DND-41 (cell line): ENCODE results near the gene EPB41L2.

Experiments used
- ATAC-seq: fragments of 200-7000 bp; cut with Tn5 transposase; 3 replicates; pipeline ENCODE4 v1.9.1; 2021; ENCODE audit warnings: low read depth; ENCODE audit not compliant: insufficient read depth
- DNase-seq: peaks from one replicate; pipeline ENCODE4 v3.0.0-alpha.2; 2020
- H2AFZ ChIP-seq: 2 replicates; pipeline ENCODE4 v1.6.0; 2012; ENCODE audit warnings: low read depth, low read length
- H3K27ac ChIP-seq: 2 replicates; pipeline ENCODE4 v1.5.1; 2012; ENCODE audit warnings: low read length, inconsistent platforms
- H3K27me3 ChIP-seq: fragments of 200-600 bp; sonication (generic); 2 replicates; pipeline ENCODE4 v1.6.0; 2012; ENCODE audit warnings: low read length, mild to moderate bottlenecking, inconsistent platforms; ENCODE audit not compliant: insufficient read depth, poor library complexity
- H3K36me3 ChIP-seq: 2 replicates; pipeline ENCODE4 v1.5.1; 2012; ENCODE audit warnings: low read length, inconsistent platforms; ENCODE audit not compliant: insufficient read depth
- H3K4me1 ChIP-seq: 2 replicates; pipeline ENCODE4 v1.5.1; 2012; ENCODE audit warnings: mild to moderate bottlenecking, low read length; ENCODE audit not compliant: insufficient read depth
- H3K4me2 ChIP-seq: 2 replicates; pipeline ENCODE4 v1.6.0; 2012; ENCODE audit warnings: mild to moderate bottlenecking, moderate library complexity, low read length, inconsistent platforms; ENCODE audit not compliant: insufficient read depth
- H3K4me3 ChIP-seq, 2 experiments: fragments of 200-600 bp in 1 of 2; shearing (Covaris generic) in 1 of 2; 2 replicates each; pipeline ENCODE4 v1.5.1; 2012 to 2016; ENCODE audit warnings: inconsistent platforms in 2 of 2, low read length in 2 of 2, mild to moderate bottlenecking in 2 of 2, low read depth in 1 of 2, moderate library complexity in 1 of 2
- H3K79me2 ChIP-seq: 2 replicates; pipeline ENCODE4 v1.6.0; 2012; ENCODE audit warnings: low read length, inconsistent platforms; ENCODE audit not compliant: insufficient read depth
- H3K9ac ChIP-seq: 2 replicates; pipeline ENCODE4 v1.6.0; 2012; ENCODE audit warnings: low read depth, mild to moderate bottlenecking, inconsistent platforms, low read length, moderate library complexity
- H3K9me3 ChIP-seq: 2 replicates; pipeline ENCODE4 v1.5.1; 2012; ENCODE audit warnings: low read length, moderate library complexity, mild to moderate bottlenecking, inconsistent platforms; ENCODE audit not compliant: insufficient read depth, severe bottlenecking
- H4K20me1 ChIP-seq: 2 replicates; pipeline ENCODE4 v1.6.0; 2012; ENCODE audit warnings: low read length; ENCODE audit not compliant: insufficient read depth
- CTCF ChIP-seq: IDR thresholded peaks from 2 replicates; pipeline ENCODE4 v1.5.1; 2012; ENCODE audit warnings: borderline replicate concordance, low read length, moderate library complexity, mild to moderate bottlenecking; ENCODE audit not compliant: poor library complexity, severe bottlenecking; ENCODE audit errors: extremely low read depth
- EZH2 ChIP-seq: IDR thresholded peaks from 3 replicates; pipeline ENCODE4 v1.6.1; 2012; ENCODE audit warnings: borderline replicate concordance, low read depth, mild to moderate bottlenecking, moderate library complexity, low read length, inconsistent platforms; ENCODE audit not compliant: severe bottlenecking

Gene EPB41L2

GRCh38 chr6:130869681-130870080 is 193.4 kb downstream of the EPB41L2 start:
- peaks cover 40% of the 10 kb centered on the region for H3K36me3 ChIP-seq
- H3K27ac ChIP-seq = no peak overlapping the region
- H3K9ac ChIP-seq = no peak overlapping the region
- H3K4me3 ChIP-seq = no peak overlapping the region
- no peaks in the 10 kb centered on the region for H3K9me3 ChIP-seq
- no peak overlapping the region for H3K4me2 ChIP-seq
- DNase-seq (no peak), ATAC-seq (no peak)
- H3K4me1 ChIP-seq = no peaks in the 10 kb centered on the region
- H4K20me1 ChIP-seq = no peaks in the 10 kb centered on the region
- TF ChIP-seq CTCF (no peak), EZH2 (no peak)
- no peak overlapping the region for H2AFZ ChIP-seq
- no peaks in the 10 kb centered on the region for H3K79me2 ChIP-seq
- H3K27me3 ChIP-seq = no peaks in the 10 kb centered on the region

GRCh38 chr6:130865793-130866192 is 197.3 kb downstream of the EPB41L2 start:
- no peaks in the 10 kb centered on the region for H4K20me1 ChIP-seq
- H3K9me3 ChIP-seq = no peaks in the 10 kb centered on the region
- no peak overlapping the region for H3K9ac ChIP-seq
- H3K27me3 ChIP-seq = no peaks in the 10 kb centered on the region
- no peaks in the 10 kb centered on the region for H3K79me2 ChIP-seq
- H2AFZ ChIP-seq = no peak overlapping the region
- DNase-seq (no peak), ATAC-seq (no peak)
- no peaks in the 10 kb centered on the region for H3K4me1 ChIP-seq
- H3K27ac ChIP-seq = no peak overlapping the region
- TF ChIP-seq CTCF (no peak), EZH2 (no peak)
- H3K4me2 ChIP-seq = no peak overlapping the region
- H3K36me3 ChIP-seq = peaks cover 58% of the 10 kb centered on the region
- H3K4me3 ChIP-seq = no peak overlapping the region

GRCh38 chr6:130864344-130864743 is 198.7 kb downstream of the EPB41L2 start:
- H3K36me3 ChIP-seq = peaks cover 48% of the 10 kb centered on the region

More at GRCh38 chr6:130864344-130864743, 198.7 kb downstream of the EPB41L2 start:
- ATAC-seq (no peak), DNase-seq (no peak)
- Histone ChIP-seq H2AFZ (no peak overlapping the region), H3K79me2 (no peaks in the 10 kb centered on the region), H3K27ac (no peak overlapping the region), H3K27me3 (no peaks in the 10 kb centered on the region), H3K4me1 (no peaks in the 10 kb centered on the region), H3K4me3 (no peak overlapping the region), H3K9me3 (no peaks in the 10 kb centered on the region), H3K4me2 (no peak overlapping the region), H3K9ac (no peak overlapping the region), H4K20me1 (no peaks in the 10 kb centered on the region)
- TF ChIP-seq CTCF (no peak), EZH2 (no peak)
